ENCODE results near the gene MCUR1. TPM values are rescaled to one million over a fixed set of nuclear protein-coding genes. Genes with fewer than 3 reads are reported as not detected.

MCUR1 gene
- total and polyA plus RNA-seq, 4 donors = 8.0 to 42.1 (median 20.6) TPM

GRCh38 chr6:13742961-13743735 lies 71.2 kb downstream of the MCUR1 start:
- ATAC-seq (ENCODE audit: insufficient read depth, low FRiP score) (no peak), DNase-seq (no peak)
- Histone ChIP-seq H3K4me1 (ENCODE audit: control insufficient read depth in 5 of 5, insufficient read depth in 5 of 5, low read length in 5 of 5) (peaks cover 0 to 1% (median 0%) of the 10 kb centered on the region in 5 donors), H3K4me3 (no peak overlapping the region), H3K9me3 (ENCODE audit: control insufficient read depth in 4 of 4, insufficient read depth in 3 of 4, low read length in 3 of 4) (peaks cover 0 to 3% (median 1%) of the 10 kb centered on the region in 4 donors), H3K9ac (ENCODE audit: insufficient read depth in 1 of 2, low read length in 2 of 2) (no peak overlapping the region), H3K27ac (ENCODE audit: low read depth in 1 of 2, low read length in 1 of 2) (no peak overlapping the region), H3K27me3 (ENCODE audit: control insufficient read depth in 3 of 3, insufficient read depth in 3 of 3, low read length in 2 of 3) (no peaks in the 10 kb centered on the region), H3K36me3 (ENCODE audit: control insufficient read depth in 4 of 4, insufficient read depth in 4 of 4, low read length in 4 of 4) (no peaks in the 10 kb centered on the region)
- 69 to 70% methylated on average over 55 to 56 of the region's 56 CpGs for WGBS, 2 donors
- TF ChIP-seq CTCF (IDR thresholded peaks at IDR 0.05; ENCODE audit: control extremely low read depth, extremely low read depth) = no peak

- no peaks in the 10 kb centered on the region for H3K36me3 ChIP-seq (ENCODE audit: control insufficient read depth in 4 of 4, insufficient read depth in 4 of 4, low read length in 4 of 4)
- H3K9ac ChIP-seq (ENCODE audit: insufficient read depth in 1 of 2, low read length in 2 of 2) = no peak overlapping the region
- H3K27ac ChIP-seq (ENCODE audit: low read depth in 1 of 2, low read length in 1 of 2) = no peak overlapping the region
- H3K4me1 ChIP-seq (ENCODE audit: control insufficient read depth in 5 of 5, insufficient read depth in 5 of 5, low read length in 5 of 5) = peaks cover 0 to 1% (median 0%) of the 10 kb centered on the region in 5 donors
- 88 to 98% methylated on average over 4 of the region's 4 CpGs for WGBS, 2 donors
- no peak for TF ChIP-seq CTCF (IDR thresholded peaks at IDR 0.05; ENCODE audit: control extremely low read depth, extremely low read depth)
- ATAC-seq (ENCODE audit: insufficient read depth, low FRiP score) = no peak
- DNase-seq = no peak
- no peak overlapping the region for H3K4me3 ChIP-seq
- H3K9me3 ChIP-seq (ENCODE audit: control insufficient read depth in 4 of 4, insufficient read depth in 3 of 4, low read length in 3 of 4) = peaks cover 0 to 3% (median 1%) of the 10 kb centered on the region in 4 donors
- H3K27me3 ChIP-seq (ENCODE audit: control insufficient read depth in 3 of 3, insufficient read depth in 3 of 3, low read length in 2 of 3) = no peaks in the 10 kb centered on the region
These were observed 73.0 kb downstream of the MCUR1 start for GRCh38 chr6:13741365-13741764.

Other genes with a start within 250 kb of the MCUR1 start
- 10 to 100 TPM in 1 of 2 donors, 1 to 10 TPM in 1; 9.8 to 11.3 TPM for gene SIRT5, start 240.0 kb downstream of the MCUR1 start, total RNA-seq
- gene SIRT5, start 240.0 kb downstream of the MCUR1 start, polyA plus RNA-seq = 1 to 10 TPM; 5.9 to 6.3 TPM
- gene NOL7, start 199.2 kb downstream of the MCUR1 start, total RNA-seq = 10 to 100 TPM; 48.0 to 57.9 TPM
- 10 to 100 TPM; 57.1 to 75.8 TPM for gene NOL7, start 199.2 kb downstream of the MCUR1 start, polyA plus RNA-seq
- gene RANBP9, start 102.7 kb downstream of the MCUR1 start, total RNA-seq = 10 to 100 TPM; 32.1 to 50.4 TPM
- gene RANBP9, start 102.7 kb downstream of the MCUR1 start, polyA plus RNA-seq = 10 to 100 TPM; 16.6 to 18.8 TPM
- gene RNF182, start 110.4 kb upstream of the MCUR1 start, total RNA-seq = 1 to 10 TPM; 2.1 to 5.0 TPM
- 1 to 10 TPM in 1 of 2 donors, under 1 TPM in 1; 0.90 to 1.5 TPM for gene RNF182, start 110.4 kb upstream of the MCUR1 start, polyA plus RNA-seq

Data from lung (tissue), 12 donors.